Islet of Langerhans (tissue), 1 donor: Measurements from ENCODE around the gene TACC2.

Source experiments
- FAIRE-seq: peaks from one replicate; lab custom pipeline; 2011; peaks lifted over from hg19 to GRCh38; lab: Jason Lieb, UNC

TACC2 gene

GRCh38 chr10:122124808-122125207 is 135.8 kb downstream of the TACC2 start:
- FAIRE-seq: no peak

GRCh38 chr10:122126763-122127659 is 138.0 kb downstream of the TACC2 start:
- FAIRE-seq: no peak

GRCh38 chr10:122127943-122128342 is 139.0 kb downstream of the TACC2 start:
- FAIRE-seq: no peak

GRCh38 chr10:122128357-122128756 is 139.4 kb downstream of the TACC2 start:
- FAIRE-seq: no peak

GRCh38 chr10:122130474-122131110 is 141.6 kb downstream of the TACC2 start:
- FAIRE-seq: no peak

GRCh38 chr10:122132331-122132755 is 143.4 kb downstream of the TACC2 start:
- no peak for FAIRE-seq

- no peak for FAIRE-seq
Observed at GRCh38 chr10:122132882-122133565, 144.1 kb downstream of the TACC2 start.

- FAIRE-seq: no peak
Observed at GRCh38 chr10:122135251-122136025, 146.5 kb downstream of the TACC2 start.

- no peak for FAIRE-seq
Observed at GRCh38 chr10:122138831-122139625, 150.1 kb downstream of the TACC2 start.

GRCh38 chr10:122139627-122140170 is 150.7 kb downstream of the TACC2 start:
- no peak for FAIRE-seq

GRCh38 chr10:122140461-122140902 is 151.5 kb downstream of the TACC2 start:
- no peak for FAIRE-seq

GRCh38 chr10:122140941-122141623 is 152.1 kb downstream of the TACC2 start:
- no peak for FAIRE-seq

- no peak for FAIRE-seq
Observed at GRCh38 chr10:122141821-122142640, 153.1 kb downstream of the TACC2 start.

GRCh38 chr10:122142641-122143237 is 153.8 kb downstream of the TACC2 start:
- FAIRE-seq: no peak

- FAIRE-seq: no peak
Observed at GRCh38 chr10:122143238-122143841, 154.4 kb downstream of the TACC2 start.

- no peak for FAIRE-seq
Observed at GRCh38 chr10:122144199-122144598, 155.2 kb downstream of the TACC2 start.

GRCh38 chr10:122145113-122145512 is 156.2 kb downstream of the TACC2 start:
- FAIRE-seq: no peak

GRCh38 chr10:122147663-122148062 is 158.7 kb downstream of the TACC2 start:
- FAIRE-seq: no peak
